GM06990 (cell line): ENCODE data around the gene ITIH4.

ENCODE experiments used
- DNase-seq: peaks from one replicate; pipeline ENCODE4 v3.0.0-alpha.2; 2011; ENCODE audit not compliant: insufficient read length; ENCODE audit errors: extremely low read depth
- H3K27me3 ChIP-seq: replicated peaks from 2 replicates; pipeline ENCODE4 v1.6.0; 2011; ENCODE audit warnings: low read length; ENCODE audit not compliant: control insufficient read depth, insufficient read depth
- H3K36me3 ChIP-seq: 2 replicates; pipeline ENCODE4 v1.5.1; 2011; ENCODE audit warnings: low read length; ENCODE audit not compliant: control insufficient read depth, insufficient read depth
- H3K4me3 ChIP-seq: replicated peaks from 2 replicates; pipeline ENCODE4 v1.5.1; 2011; ENCODE audit warnings: low read depth, mild to moderate bottlenecking, control low read depth, low read length
- CTCF ChIP-seq: IDR thresholded peaks from 2 replicates; pipeline ENCODE4 v1.5.1; 2011; ENCODE audit warnings: low read length, control low read depth, mild to moderate bottlenecking, inconsistent platforms; ENCODE audit not compliant: insufficient read depth, poor library complexity, severe bottlenecking

Gene ITIH4

GRCh38 chr3:52816654-52817053 is 13.8 kb downstream of the ITIH4 start:
- Histone ChIP-seq H3K4me3 (no peak overlapping the region), H3K36me3 (no peaks in the 10 kb centered on the region), H3K27me3 (no peaks in the 10 kb centered on the region)
- DNase-seq, result no peak
- TF ChIP-seq CTCF, result no peak

GRCh38 chr3:52816199-52816598 is 14.3 kb downstream of the ITIH4 start:
- Histone ChIP-seq H3K36me3 (no peaks in the 10 kb centered on the region), H3K27me3 (no peaks in the 10 kb centered on the region), H3K4me3 (no peak overlapping the region)
- DNase-seq, result no peak
- no peak for TF ChIP-seq CTCF

- Histone ChIP-seq H3K36me3 (no peaks in the 10 kb centered on the region), H3K27me3 (no peaks in the 10 kb centered on the region), H3K4me3 (no peak overlapping the region)
- TF ChIP-seq CTCF, result no peak
- DNase-seq, result no peak
Observed at GRCh38 chr3:52813810-52814209, 16.7 kb downstream of the ITIH4 start.

GRCh38 chr3:52811452-52812011 is 18.9 kb downstream of the ITIH4 start:
- no peaks in the 10 kb centered on the region for H3K27me3 ChIP-seq
- no peaks in the 10 kb centered on the region for H3K36me3 ChIP-seq
- no peak for DNase-seq
- no peak overlapping the region for H3K4me3 ChIP-seq
- no peak for TF ChIP-seq CTCF

GRCh38 chr3:52810923-52811322 is 19.5 kb downstream of the ITIH4 start:
- Histone ChIP-seq H3K36me3 (no peaks in the 10 kb centered on the region), H3K4me3 (no peak overlapping the region), H3K27me3 (no peaks in the 10 kb centered on the region)
- no peak for DNase-seq
- no peak for TF ChIP-seq CTCF

GRCh38 chr3:52809662-52810377 is 20.7 kb downstream of the ITIH4 start:
- Histone ChIP-seq H3K36me3 (no peaks in the 10 kb centered on the region), H3K4me3 (no peak overlapping the region), H3K27me3 (no peaks in the 10 kb centered on the region)
- TF ChIP-seq CTCF, result no peak
- DNase-seq, result no peak
